Thyroid gland (tissue), 4 donors: ENCODE data around the gene RFX4. TPM values are rescaled to one million over a fixed set of nuclear protein-coding genes. Genes with fewer than 3 reads are reported as not detected.

Experiments
- DNase-seq, 2 donors: peaks; one replicate each; pipeline ENCODE4 v3.0.0-alpha.2; 2019
- H3K27ac ChIP-seq, 3 donors: fragments of 200-600 bp; sonication (generic); 1 replicate in 2 of 3; 2 replicates in 1 of 3; pipeline ENCODE4 v1.5.1; 2016 to 2019; ENCODE audit warnings: mild to moderate bottlenecking in 1 of 3, moderate library complexity in 1 of 3
- H3K27me3 ChIP-seq: fragments of 200-600 bp; sonication (generic); one replicate; pipeline ENCODE4 v1.5.1; 2019
- H3K36me3 ChIP-seq, 2 donors: fragments of 200-600 bp; sonication (generic); one replicate each; pipeline ENCODE4 v1.5.1; 2016 to 2019
- H3K4me1 ChIP-seq, 2 donors: fragments of 200-600 bp; sonication (generic); one replicate each; pipeline ENCODE4 v1.5.1; 2017 to 2019
- H3K4me3 ChIP-seq, 3 donors: fragments of 200-600 bp; sonication (generic); replicated peaks in 1 of 3; 1 replicate in 2 of 3; 2 replicates in 1 of 3; pipeline ENCODE4 v1.5.1; 2016; ENCODE audit warnings: mild to moderate bottlenecking in 1 of 3
- H3K9me3 ChIP-seq: fragments of 200-600 bp; sonication (generic); one replicate; pipeline ENCODE4 v1.5.1; 2017
- CTCF ChIP-seq, 6 experiments: fragments of 200-600 bp in 3 of 6; fragments of 450-650 bp in 3 of 6; sonication (generic) in 3 of 6; IDR thresholded peaks; one replicate each; pipeline ENCODE4 v1.5.1; 2016 to 2019; ENCODE audit warnings: antibody characterized with exemption in 6 of 6, mild to moderate bottlenecking in 2 of 6, inconsistent platforms in 1 of 6, moderate library complexity in 1 of 6
- POLR2A ChIP-seq, 2 donors: fragments of 450-650 bp; IDR thresholded peaks; one replicate each; pipeline ENCODE4 v1.6.1; 2017; ENCODE audit warnings: antibody characterized with exemption in 2 of 2, mild to moderate bottlenecking in 2 of 2, moderate library complexity in 1 of 2
- WGBS, 2 donors: methylation state at CpG; one replicate each; pipeline ENCODE4 v1.1.5; 2017; 5-methylcytosine and 5-hydroxymethylcytosine counted together
- intact Hi-C: fragments of 100-400 bp; cut with DNase I; formaldehyde crosslinking; loops from one replicate; pipeline ENCODE4 v1.15.1; 2023
- total RNA-seq, 4 donors: library from RNA; depleted of rRNA; stranded (reverse); fragments of >200 nt; gene quantifications; one replicate each; pipeline ENCODE4 v1.2.3, GENCODE V29; 2016

The RFX4 gene
- total RNA-seq, 4 donors from 2014 or later = 0.27 to 0.45 TPM; not detected in 2

GRCh38 chr12:106717673-106718072, 134.9 kb downstream of the RFX4 start:
- 94 to 100% methylated on average over 2 of the region's 2 CpGs for WGBS, 2 donors
- no peaks in the 10 kb centered on the region for H3K9me3 ChIP-seq
- H3K36me3 ChIP-seq = no peaks in the 10 kb centered on the region
- no peak overlapping the region for H3K4me3 ChIP-seq
- TF ChIP-seq CTCF (IDR thresholded peaks at IDR 0.05) (no peak), POLR2A (IDR thresholded peaks at IDR 0.05) (no peak)
- H3K4me1 ChIP-seq = peaks cover 23 to 27% of the 10 kb centered on the region in 2 donors
- intact Hi-C loops = no loop called here
- no peaks in the 10 kb centered on the region for H3K27me3 ChIP-seq
- no peak overlapping the region for H3K27ac ChIP-seq
- DNase-seq = no peak

- DNase-seq = no peak
- TF ChIP-seq POLR2A (IDR thresholded peaks at IDR 0.05) (no peak), CTCF (IDR thresholded peaks at IDR 0.05) (no peak)
- no peaks in the 10 kb centered on the region for H3K9me3 ChIP-seq
- H3K4me3 ChIP-seq = no peak overlapping the region
- 86 to 87% methylated on average over 6 of the region's 6 CpGs for WGBS, 2 donors
- no peaks in the 10 kb centered on the region for H3K27me3 ChIP-seq
- intact Hi-C loops = no loop called here
- H3K36me3 ChIP-seq = no peaks in the 10 kb centered on the region
- peak overlapping the region in 2 of 3 donors; percentile 56 to 73 for H3K27ac ChIP-seq
- peaks cover 31 to 35% of the 10 kb centered on the region in 2 donors for H3K4me1 ChIP-seq
These were observed 137.1 kb downstream of the RFX4 start for GRCh38 chr12:106719879-106720278.

GRCh38 chr12:106720696-106721095, 137.9 kb downstream of the RFX4 start:
- H3K4me3 ChIP-seq = no peak overlapping the region
- 26 to 38% methylated on average over 6 of the region's 6 CpGs for WGBS, 2 donors
- DNase-seq = peak; percentile 81 to 91
- TF ChIP-seq POLR2A (IDR thresholded peaks at IDR 0.05) = no peak
- peak in 1 of 6 experiments; percentile 2 for TF ChIP-seq CTCF (IDR thresholded peaks at IDR 0.05)
- no peaks in the 10 kb centered on the region for H3K27me3 ChIP-seq
- intact Hi-C loops = no loop called here
- H3K4me1 ChIP-seq = peaks cover 31 to 35% of the 10 kb centered on the region in 2 donors
- peak overlapping the region; percentile 45 to 73 (median 56) for H3K27ac ChIP-seq
- no peaks in the 10 kb centered on the region for H3K36me3 ChIP-seq
- no peaks in the 10 kb centered on the region for H3K9me3 ChIP-seq

- WGBS, 2 donors = 41 to 62% methylated on average over 1 of the region's 1 CpG
These were observed 139.1 kb downstream of the RFX4 start for GRCh38 chr12:106721915-106722314.

More at GRCh38 chr12:106721915-106722314, 139.1 kb downstream of the RFX4 start:
- Histone ChIP-seq H3K9me3 (no peaks in the 10 kb centered on the region), H3K27ac (peak overlapping the region; percentile 56 to 74 (median 73)), H3K27me3 (no peaks in the 10 kb centered on the region), H3K36me3 (no peaks in the 10 kb centered on the region), H3K4me3 (no peak overlapping the region), H3K4me1 (peaks cover 31 to 35% of the 10 kb centered on the region in 2 donors)
- TF ChIP-seq POLR2A (IDR thresholded peaks at IDR 0.05) (no peak), CTCF (IDR thresholded peaks at IDR 0.05) (peak in 1 of 6 experiments; percentile 4)
- DNase-seq = peak; percentile 68 to 72
- intact Hi-C loops = no loop called here
